Ramos (cell line): ENCODE results near the gene PTPN18.

Source experiments
- in situ Hi-C: fragments of 300-500 bp; cut with MboI; formaldehyde crosslinking; loops from one replicate; pipeline ENCODE4 v1.14.3; 2022; ENCODE audit warnings: low sequenced_read_pairs; ENCODE audit not compliant: unreplicated experiment

The PTPN18 gene

GRCh38 chr2:130338793-130339345 is 17.0 kb upstream of the PTPN18 start:
- in situ Hi-C loops = loop anchor here (5.0 kb wide), 1 partner anchor 157 kb away; the partner anchor contains the start of genes MZT2B and SMPD4

- in situ Hi-C loops = loop anchor here (5.0 kb wide), 1 partner anchor 158 kb away; the partner anchor contains the start of genes MZT2B and SMPD4
These were observed 15.7 kb upstream of the PTPN18 start for GRCh38 chr2:130339885-130340745.

GRCh38 chr2:130341562-130342019 is 14.3 kb upstream of the PTPN18 start:
- in situ Hi-C loops = no loop called here

GRCh38 chr2:130342020-130342532 is 13.8 kb upstream of the PTPN18 start:
- in situ Hi-C loops = no loop called here

- in situ Hi-C loops = no loop called here
These were observed 13.2 kb upstream of the PTPN18 start, which contains the start of gene IMP4 for GRCh38 chr2:130342533-130343275. TSS of gene IMP4 (plus strand) at chr2:130342897. CDS start at chr2:130342933, 36 bp downstream.

- in situ Hi-C loops = no loop called here
These were observed 11.3 kb upstream of the PTPN18 start for GRCh38 chr2:130344578-130344977.

- in situ Hi-C loops = loop anchor here (5.0 kb wide), 1 partner anchor 42 kb away; no protein-coding TSS in a partner anchor
These were observed 10.8 kb upstream of the PTPN18 start for GRCh38 chr2:130345091-130345490.

GRCh38 chr2:130345611-130346010 is 10.2 kb upstream of the PTPN18 start:
- in situ Hi-C loops = loop anchor here (5.0 kb wide), 1 partner anchor 42 kb away; no protein-coding TSS in a partner anchor

GRCh38 chr2:130346041-130346740 is 9.7 kb upstream of the PTPN18 start:
- in situ Hi-C loops = loop anchor here (5.0 kb wide), 1 partner anchor 41 kb away; no protein-coding TSS in a partner anchor

- in situ Hi-C loops = loop anchor here (5.0 kb wide), 1 partner anchor 41 kb away; no protein-coding TSS in a partner anchor
These were observed 9.2 kb upstream of the PTPN18 start for GRCh38 chr2:130346741-130347066.

- in situ Hi-C loops = loop anchor here (5.0 kb wide), 1 partner anchor 40 kb away; no protein-coding TSS in a partner anchor
These were observed 8.5 kb upstream of the PTPN18 start for GRCh38 chr2:130347220-130347925.

GRCh38 chr2:130349174-130349573 is 6.7 kb upstream of the PTPN18 start:
- in situ Hi-C loops = loop anchor here (5.0 kb wide), 1 partner anchor 38 kb away; no protein-coding TSS in a partner anchor

- in situ Hi-C loops = no loop called here
These were observed 4.1 kb upstream of the PTPN18 start for GRCh38 chr2:130351711-130352110.

GRCh38 chr2:130352237-130352636 is 3.6 kb upstream of the PTPN18 start:
- in situ Hi-C loops = no loop called here

- in situ Hi-C loops = no loop called here
These were observed 2.3 kb upstream of the PTPN18 start for GRCh38 chr2:130353291-130354138.

- in situ Hi-C loops = no loop called here
These were observed 1.8 kb upstream of the PTPN18 start for GRCh38 chr2:130354139-130354428.

- in situ Hi-C loops = no loop called here
These were observed 681 bp upstream of the PTPN18 start for GRCh38 chr2:130355172-130355577.

GRCh38 chr2:130357864-130358263 is 2.0 kb downstream of the PTPN18 start:
- in situ Hi-C loops = no loop called here
